Measurements from ENCODE around the gene PARVA. TPM values are rescaled to one million over a fixed set of nuclear protein-coding genes. Genes with fewer than 3 reads are reported as not detected.
A peak's percentile ranks its signal among the peaks of the same experiment; 100 is the strongest.

PARVA gene
- total RNA-seq, 4 donors from 2014 or later, result 28.5 to 37.4 (median 32.2) TPM

DNA sequence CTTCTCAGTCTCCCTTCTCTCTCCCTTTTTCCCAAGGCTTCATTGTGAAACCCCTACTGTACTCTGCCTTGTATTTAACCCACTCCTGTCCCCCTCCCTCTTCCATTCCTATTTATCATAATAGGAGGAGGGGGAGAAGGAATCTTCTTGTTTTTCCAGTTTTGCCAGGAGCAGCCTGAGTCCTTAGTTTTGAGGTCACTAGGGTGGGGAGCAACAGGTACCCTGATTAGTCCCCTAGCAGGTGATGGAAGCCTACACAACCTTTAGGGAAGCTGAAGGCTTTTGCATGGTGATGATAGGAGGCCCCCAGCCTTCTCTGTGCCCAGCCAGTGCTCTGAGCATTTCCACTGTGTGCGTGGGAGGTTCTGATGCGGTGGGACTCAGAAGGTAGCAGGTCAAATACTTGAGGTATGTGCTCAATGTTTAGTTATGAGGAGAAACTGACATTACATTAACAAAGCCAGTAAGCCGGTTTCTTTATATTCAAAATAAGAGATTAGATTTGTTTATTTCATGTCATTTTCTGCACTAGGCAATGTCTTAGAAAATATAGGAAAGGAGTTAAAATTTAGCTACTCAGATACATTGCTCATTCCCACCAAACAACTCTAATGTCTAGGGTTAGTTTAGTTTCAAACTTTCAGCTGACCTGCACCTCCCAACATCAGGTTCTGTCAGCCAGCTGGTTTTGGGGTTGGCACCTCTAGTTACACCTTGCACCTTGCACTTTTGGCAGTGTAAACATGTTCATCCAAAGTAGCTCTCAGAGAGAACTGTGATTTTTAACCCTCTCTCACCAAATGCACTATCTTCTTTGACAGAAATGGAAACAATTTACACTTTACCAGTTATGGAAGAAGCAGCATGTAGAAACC, 26.0 kb downstream of the PARVA start:
- Histone ChIP-seq H3K4me3 (replicated peaks in 1 of 3) (no peak overlapping the region), H3K9me3 (no peaks in the 10 kb centered on the region), H3K4me1 (peaks cover 0 to 1% of the 10 kb centered on the region in 2 donors), H3K27me3 (no peaks in the 10 kb centered on the region), H3K27ac (no peak overlapping the region), H3K36me3 (no peaks in the 10 kb centered on the region)
- no peak for DNase-seq
- intact Hi-C loops (cut with DNase I), result no loop called here
- 92 to 94% methylated on average over 3 of the region's 3 CpGs for WGBS, 2 donors
- TF ChIP-seq POLR2A (IDR thresholded peaks at IDR 0.05), result no peak
- TF ChIP-seq, protein P1, sequence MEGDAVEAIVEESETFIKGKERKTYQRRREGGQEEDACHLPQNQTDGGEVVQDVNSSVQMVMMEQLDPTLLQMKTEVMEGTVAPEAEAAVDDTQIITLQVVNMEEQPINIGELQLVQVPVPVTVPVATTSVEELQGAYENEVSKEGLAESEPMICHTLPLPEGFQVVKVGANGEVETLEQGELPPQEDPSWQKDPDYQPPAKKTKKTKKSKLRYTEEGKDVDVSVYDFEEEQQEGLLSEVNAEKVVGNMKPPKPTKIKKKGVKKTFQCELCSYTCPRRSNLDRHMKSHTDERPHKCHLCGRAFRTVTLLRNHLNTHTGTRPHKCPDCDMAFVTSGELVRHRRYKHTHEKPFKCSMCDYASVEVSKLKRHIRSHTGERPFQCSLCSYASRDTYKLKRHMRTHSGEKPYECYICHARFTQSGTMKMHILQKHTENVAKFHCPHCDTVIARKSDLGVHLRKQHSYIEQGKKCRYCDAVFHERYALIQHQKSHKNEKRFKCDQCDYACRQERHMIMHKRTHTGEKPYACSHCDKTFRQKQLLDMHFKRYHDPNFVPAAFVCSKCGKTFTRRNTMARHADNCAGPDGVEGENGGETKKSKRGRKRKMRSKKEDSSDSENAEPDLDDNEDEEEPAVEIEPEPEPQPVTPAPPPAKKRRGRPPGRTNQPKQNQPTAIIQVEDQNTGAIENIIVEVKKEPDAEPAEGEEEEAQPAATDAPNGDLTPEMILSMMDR (IDR thresholded peaks at IDR 0.05), result no peak

DNA sequence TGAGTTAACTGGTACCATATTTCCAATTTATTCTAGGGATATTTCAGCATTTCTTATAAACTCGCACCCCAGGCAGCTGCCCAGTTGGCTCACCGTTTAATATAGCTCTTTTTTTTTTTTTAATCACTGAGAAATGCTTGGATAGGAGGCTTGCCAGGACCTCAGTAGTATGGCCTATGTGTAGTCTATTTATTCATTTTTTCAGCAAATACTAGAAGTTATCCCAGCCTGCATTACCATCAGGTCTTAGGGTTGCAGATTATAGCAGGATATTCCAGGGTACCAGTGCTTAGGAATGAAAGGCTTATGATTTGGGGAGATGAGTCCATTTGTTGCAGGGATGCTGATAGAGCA, 26.6 kb downstream of the PARVA start:
- Histone ChIP-seq H3K27me3 (no peaks in the 10 kb centered on the region), H3K4me1 (no peaks in the 10 kb centered on the region), H3K27ac (no peak overlapping the region), H3K36me3 (no peaks in the 10 kb centered on the region), H3K9me3 (no peaks in the 10 kb centered on the region), H3K4me3 (replicated peaks in 1 of 3) (no peak overlapping the region)
- TF ChIP-seq, protein P1 (IDR thresholded peaks at IDR 0.05), result no peak
- TF ChIP-seq POLR2A (IDR thresholded peaks at IDR 0.05), result no peak
- DNase-seq, result no peak
- WGBS, 2 donors, result 61 to 69% methylated on average over 2 of the region's 2 CpGs
- intact Hi-C loops (cut with DNase I), result no loop called here

DNA sequence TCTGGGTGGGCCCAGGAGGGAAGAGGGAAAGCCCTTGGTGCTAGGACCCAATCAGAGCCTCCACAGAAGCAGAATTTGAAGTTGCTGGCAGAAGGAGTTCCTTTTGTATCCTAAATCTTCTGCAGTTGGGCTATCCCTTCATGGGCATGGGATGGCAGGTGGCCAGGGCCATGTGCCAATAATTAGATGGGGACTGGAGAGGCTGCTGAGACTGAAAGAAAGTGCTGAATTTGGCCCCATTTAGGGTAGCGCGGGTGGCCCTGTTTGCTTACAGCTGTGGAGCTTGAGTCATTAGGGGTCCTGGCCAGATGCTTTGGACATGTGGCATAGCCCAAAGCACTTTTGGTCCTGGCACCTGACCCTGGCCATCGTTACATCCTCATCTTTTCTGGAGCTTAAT, 27.1 kb downstream of the PARVA start:
- Histone ChIP-seq H3K36me3 (no peaks in the 10 kb centered on the region), H3K4me3 (replicated peaks in 1 of 3) (no peak overlapping the region), H3K4me1 (no peaks in the 10 kb centered on the region), H3K27ac (no peak overlapping the region), H3K27me3 (no peaks in the 10 kb centered on the region), H3K9me3 (no peaks in the 10 kb centered on the region)
- DNase-seq, result peak; percentile 38 to 41
- intact Hi-C loops (cut with DNase I), result no loop called here
- WGBS, 2 donors, result 89 to 91% methylated on average over 3 of the region's 3 CpGs
- TF ChIP-seq, protein P1 (IDR thresholded peaks at IDR 0.05), result no peak
- TF ChIP-seq POLR2A (IDR thresholded peaks at IDR 0.05), result no peak

DNA sequence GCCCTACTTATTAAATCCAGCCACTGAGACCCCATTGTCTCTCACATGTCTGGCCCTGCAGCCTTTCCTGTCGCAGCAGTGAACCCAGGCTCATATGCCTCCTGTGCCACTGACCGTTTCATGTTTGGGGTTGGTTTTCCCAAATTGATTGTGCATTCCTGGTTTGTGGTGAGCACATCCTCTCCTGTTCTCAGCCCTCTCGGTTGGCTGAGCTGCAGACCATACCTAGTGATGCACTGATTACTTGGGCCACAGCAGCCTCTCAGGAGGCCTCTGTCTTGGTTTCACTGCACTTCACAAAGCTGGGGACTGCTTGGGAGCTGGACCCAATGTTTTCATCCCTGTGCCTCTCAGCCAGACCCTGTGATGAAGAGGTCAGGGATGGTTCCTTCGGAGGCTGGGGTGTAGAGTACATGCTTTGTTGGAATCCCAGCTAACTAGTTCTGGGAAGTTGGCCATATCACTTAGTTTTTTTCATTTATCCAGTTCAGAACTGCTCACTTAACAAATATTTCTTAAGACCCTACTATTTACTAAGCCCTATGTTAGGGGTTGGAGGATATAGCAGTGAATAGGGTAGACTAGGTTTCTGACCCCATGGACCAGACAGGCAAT, 30.9 kb downstream of the PARVA start:
- Histone ChIP-seq H3K27me3 (no peaks in the 10 kb centered on the region), H3K9me3 (no peaks in the 10 kb centered on the region), H3K36me3 (no peaks in the 10 kb centered on the region), H3K4me1 (peaks cover 0 to 13% of the 10 kb centered on the region in 2 donors), H3K27ac (no peak overlapping the region), H3K4me3 (replicated peaks in 1 of 3) (no peak overlapping the region)
- WGBS, 2 donors, result 79 to 81% methylated on average over 4 of the region's 4 CpGs
- no peak for DNase-seq
- intact Hi-C loops (cut with DNase I), result no loop called here
- TF ChIP-seq POLR2A (IDR thresholded peaks at IDR 0.05), result no peak
- TF ChIP-seq, protein P1 (IDR thresholded peaks at IDR 0.05), result no peak

DNA sequence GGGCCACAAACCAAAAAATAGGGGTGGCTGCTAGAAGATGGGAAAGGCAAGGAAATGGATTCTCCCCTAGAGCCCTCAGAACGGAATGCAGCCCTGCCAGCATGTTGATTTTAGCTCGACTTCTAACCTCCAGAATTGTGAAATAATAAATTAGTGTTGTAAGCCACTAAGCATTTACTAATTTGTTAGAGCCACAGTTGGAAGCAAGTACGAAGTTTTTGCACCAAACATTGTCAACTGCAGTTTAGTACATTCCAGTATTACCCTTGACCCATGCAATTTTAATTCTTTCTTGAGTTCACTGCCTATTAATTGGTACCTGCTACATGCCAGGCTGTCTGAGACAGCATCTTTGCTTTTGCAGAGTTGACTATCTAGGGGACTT, 32.2 kb downstream of the PARVA start:
- WGBS, 2 donors, result 70% methylated on average over 3 of the region's 3 CpGs
- no peak for TF ChIP-seq POLR2A (IDR thresholded peaks at IDR 0.05)
- TF ChIP-seq, protein P1 (IDR thresholded peaks at IDR 0.05), result no peak
- H3K36me3 ChIP-seq, result no peaks in the 10 kb centered on the region
- DNase-seq, result no peak
- no peaks in the 10 kb centered on the region for H3K27me3 ChIP-seq
- peak overlapping the region in 1 of 3 donors; percentile 38 for H3K27ac ChIP-seq
- no peaks in the 10 kb centered on the region for H3K9me3 ChIP-seq
- H3K4me3 ChIP-seq (replicated peaks in 1 of 3), result no peak overlapping the region
- intact Hi-C loops (cut with DNase I), result loop anchor here (10.0 kb wide), 1 partner anchor 485 kb away; no protein-coding TSS in a partner anchor
- H3K4me1 ChIP-seq, result peaks cover 0 to 13% of the 10 kb centered on the region in 2 donors

All from thyroid gland (tissue), 4 donors.